H1 (cell line): Measurements from ENCODE around the gene DCAF6.

ENCODE experiments used
- CBX5 ChIP-seq: fragments of 300-800, 300-1000 bp; sonication (generic); IDR thresholded peaks from 2 replicates; pipeline ENCODE4 v1.7.1; 2016; ENCODE audit warnings: antibody characterized with exemption, low read length, low read depth
- EGR1 ChIP-seq: IDR thresholded peaks from 2 replicates; pipeline ENCODE4 v1.6.1; 2011; ENCODE audit warnings: low read depth, low read length, borderline replicate concordance
- EZH2 ChIP-seq: fragments of 200-600 bp; sonication (generic); IDR thresholded peaks from 2 replicates; pipeline ENCODE4 v1.7.1; 2012; ENCODE audit warnings: low read depth, mild to moderate bottlenecking, moderate library complexity, low read length, inconsistent platforms; ENCODE audit not compliant: severe bottlenecking
- FOSL1 ChIP-seq: IDR thresholded peaks from 2 replicates; pipeline ENCODE4 v1.6.1; 2011; ENCODE audit warnings: mild to moderate bottlenecking, low read depth, low read length, moderate library complexity; ENCODE audit not compliant: insufficient read depth
- MAFK ChIP-seq: IDR thresholded peaks from 2 replicates; pipeline ENCODE4 v1.6.1; 2012; ENCODE audit warnings: low read depth, mild to moderate bottlenecking, improper control_type of control experiment, low read length
- TBP ChIP-seq: IDR thresholded peaks from 2 replicates; pipeline ENCODE4 v1.6.1; 2011; ENCODE audit warnings: low read depth, low read length, improper control_type of control experiment
- TF ChIP-seq, protein P1 (sequence below), 3 experiments: IDR thresholded peaks; 1 replicate in 2 of 3; 2 replicates in 1 of 3; pipeline versions ENCODE4 v1.5.1 to v1.6.1; 2011; ENCODE audit warnings: low read length in 3 of 3, mild to moderate bottlenecking in 3 of 3, inconsistent platforms in 2 of 3, low read depth in 1 of 3, moderate library complexity in 1 of 3; ENCODE audit not compliant: insufficient read depth in 1 of 3; ENCODE audit errors: control extremely low read depth in 1 of 3

DNA sequence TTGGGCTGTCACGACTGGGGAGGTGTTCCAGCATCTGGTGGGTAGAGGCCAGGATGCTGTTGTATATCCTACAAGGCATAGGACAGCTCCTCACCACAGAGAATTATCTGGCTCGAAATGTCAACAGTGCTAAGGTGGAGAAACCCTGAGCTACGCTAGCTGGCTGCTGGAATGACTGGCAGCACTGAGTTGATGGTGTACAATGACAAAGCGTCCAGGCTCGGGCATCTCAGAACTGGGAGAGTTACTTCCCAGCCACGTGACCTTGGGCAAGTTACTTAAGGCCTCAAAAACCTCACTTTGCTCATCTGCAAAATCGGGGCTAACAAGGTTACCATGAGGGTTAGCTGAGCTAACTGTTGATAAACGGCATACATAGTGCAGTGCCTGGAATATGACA is 164.9 kb downstream of the DCAF6 start:
- no peak for TF ChIP-seq MAFK
- TF ChIP-seq EZH2 = no peak
- no peak for TF ChIP-seq FOSL1
- TF ChIP-seq TBP = no peak
- no peak for TF ChIP-seq EGR1
- no peak for TF ChIP-seq CBX5
- TF ChIP-seq, protein P1, sequence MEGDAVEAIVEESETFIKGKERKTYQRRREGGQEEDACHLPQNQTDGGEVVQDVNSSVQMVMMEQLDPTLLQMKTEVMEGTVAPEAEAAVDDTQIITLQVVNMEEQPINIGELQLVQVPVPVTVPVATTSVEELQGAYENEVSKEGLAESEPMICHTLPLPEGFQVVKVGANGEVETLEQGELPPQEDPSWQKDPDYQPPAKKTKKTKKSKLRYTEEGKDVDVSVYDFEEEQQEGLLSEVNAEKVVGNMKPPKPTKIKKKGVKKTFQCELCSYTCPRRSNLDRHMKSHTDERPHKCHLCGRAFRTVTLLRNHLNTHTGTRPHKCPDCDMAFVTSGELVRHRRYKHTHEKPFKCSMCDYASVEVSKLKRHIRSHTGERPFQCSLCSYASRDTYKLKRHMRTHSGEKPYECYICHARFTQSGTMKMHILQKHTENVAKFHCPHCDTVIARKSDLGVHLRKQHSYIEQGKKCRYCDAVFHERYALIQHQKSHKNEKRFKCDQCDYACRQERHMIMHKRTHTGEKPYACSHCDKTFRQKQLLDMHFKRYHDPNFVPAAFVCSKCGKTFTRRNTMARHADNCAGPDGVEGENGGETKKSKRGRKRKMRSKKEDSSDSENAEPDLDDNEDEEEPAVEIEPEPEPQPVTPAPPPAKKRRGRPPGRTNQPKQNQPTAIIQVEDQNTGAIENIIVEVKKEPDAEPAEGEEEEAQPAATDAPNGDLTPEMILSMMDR (IDR thresholded peaks at IDR 0.05; ENCODE audit: control extremely low read depth in 1 of 3, insufficient read depth in 1 of 3, low read depth in 1 of 3, low read length in 3 of 3) = no peak
